HG03139 (cell line): ENCODE measurements around the gene ATP6V1A.
A peak's percentile ranks its signal among the peaks of the same experiment; 100 is the strongest.

ENCODE experiments used
- ATAC-seq: cut with Tn5 transposase; IDR thresholded peaks from one replicate; pipeline ENCODE4 v1.9.1; 2021; ENCODE audit not compliant: unreplicated experiment

ATP6V1A gene

DNA sequence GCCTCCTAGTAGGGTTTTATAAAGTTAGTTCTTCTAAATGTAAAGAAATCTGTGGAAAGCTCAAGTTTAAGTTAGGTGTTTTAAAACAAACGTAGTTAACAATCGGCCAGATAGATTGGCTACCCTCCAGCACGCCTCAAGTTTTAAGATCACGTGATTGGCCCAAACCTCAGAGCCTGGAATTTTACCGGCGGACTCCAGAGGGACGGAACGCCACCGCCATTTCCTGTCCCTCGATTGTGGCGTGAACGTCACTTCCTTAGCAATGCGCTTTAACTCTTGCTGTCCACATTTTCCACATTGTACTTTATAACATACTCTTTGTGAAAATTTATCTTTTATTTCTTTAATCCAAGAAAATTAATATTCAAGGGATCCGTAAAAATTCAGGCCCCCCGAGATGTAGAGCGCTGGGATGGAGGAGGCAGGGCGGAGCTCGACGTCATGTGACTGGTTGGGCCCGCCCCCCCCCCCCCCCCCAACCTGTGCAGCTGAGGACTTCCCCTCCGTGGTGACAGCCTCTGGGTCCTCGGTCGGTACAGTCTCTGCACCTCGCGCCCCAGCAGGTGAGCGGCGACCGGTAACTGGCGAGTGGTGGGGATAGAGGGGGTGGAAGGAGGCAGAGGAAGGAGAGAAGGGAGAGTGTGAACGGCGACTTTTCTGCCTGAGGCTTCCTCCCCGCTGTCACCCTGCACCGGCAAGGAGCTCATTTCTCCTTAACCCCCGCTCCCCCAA lies at the start of gene ATP6V1A:
Gene ATP6V1A, plus strand, starts transcription at position 488 of the 735 bp plus-strand sequence. CDS start 31,719 bp downstream, outside the sequence.
- ATAC-seq: peak; percentile 37

DNA sequence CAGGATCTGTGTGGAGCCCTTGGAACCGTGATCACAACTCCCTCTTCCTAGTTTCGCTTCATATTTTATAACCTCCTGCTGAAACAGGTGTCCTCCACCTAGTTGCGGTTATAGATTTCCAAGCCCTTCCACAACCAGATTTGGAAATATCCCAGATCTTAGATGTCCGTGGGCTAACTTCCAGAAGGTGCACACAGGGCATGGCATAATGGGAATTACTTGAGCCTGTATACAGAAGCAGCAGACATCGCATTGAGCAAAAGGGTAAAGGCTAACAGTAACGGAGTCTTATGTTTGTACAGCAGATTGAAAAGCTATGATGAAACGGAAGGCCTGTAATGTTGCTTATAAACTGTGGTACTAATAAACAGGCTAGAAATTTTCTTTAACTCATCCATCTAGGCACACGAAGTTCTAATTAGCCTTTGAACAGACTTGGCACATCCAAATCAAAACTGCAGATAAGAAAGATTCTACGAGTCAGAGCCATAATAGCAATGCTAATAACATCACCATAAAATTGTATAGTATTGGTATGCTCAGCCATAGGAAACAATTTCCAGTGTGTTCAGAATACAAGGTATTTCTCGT lies 49.2 kb upstream of the ATP6V1A start:
- ATAC-seq: no peak

DNA sequence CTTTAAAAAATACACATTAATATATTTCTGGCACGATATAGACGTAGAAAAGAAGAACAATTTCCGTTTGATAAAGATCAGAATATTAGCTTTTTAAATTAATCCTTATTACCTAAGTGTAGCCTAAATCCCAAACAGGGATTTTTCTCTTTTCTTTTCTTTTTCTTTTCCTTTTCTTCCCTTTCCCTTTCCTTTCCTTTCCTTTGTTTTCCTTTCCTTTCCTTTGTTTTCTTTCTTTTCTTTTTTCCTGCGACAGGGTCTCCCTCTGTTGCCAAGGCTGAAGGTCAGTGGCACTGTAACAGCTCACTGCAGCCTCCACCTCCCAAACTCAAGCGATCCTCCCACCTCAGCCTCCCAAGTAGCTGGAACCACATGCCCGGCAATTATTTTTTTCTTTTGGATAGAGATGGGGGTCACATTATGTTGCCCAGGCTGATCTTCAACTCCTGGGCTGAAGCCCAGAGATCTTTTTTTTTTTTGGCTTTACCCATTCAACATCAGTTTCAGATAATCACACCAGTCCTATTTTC lies 48.6 kb upstream of the ATP6V1A start:
- ATAC-seq: no peak

DNA sequence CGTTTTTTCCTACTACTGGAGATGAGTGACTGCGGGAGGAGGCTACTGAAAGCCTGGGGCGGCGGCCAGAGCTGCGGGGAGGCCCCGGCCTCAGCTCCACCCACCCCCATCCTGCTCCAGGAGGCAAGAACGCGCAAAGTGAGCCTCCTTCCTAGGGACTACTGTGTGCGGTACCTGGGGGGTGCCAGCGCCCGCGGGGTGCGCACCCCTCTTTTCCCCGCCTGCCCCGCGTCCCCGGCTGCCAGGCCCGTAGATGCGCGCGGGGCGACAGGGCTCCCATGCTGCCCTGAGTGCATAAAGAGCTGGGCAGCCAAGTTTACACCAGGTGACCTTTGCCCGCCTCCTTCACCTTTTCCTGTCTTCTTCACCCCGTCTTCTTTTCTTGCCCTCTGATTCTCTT lies 47.9 kb upstream of the ATP6V1A start:
- ATAC-seq: no peak

DNA sequence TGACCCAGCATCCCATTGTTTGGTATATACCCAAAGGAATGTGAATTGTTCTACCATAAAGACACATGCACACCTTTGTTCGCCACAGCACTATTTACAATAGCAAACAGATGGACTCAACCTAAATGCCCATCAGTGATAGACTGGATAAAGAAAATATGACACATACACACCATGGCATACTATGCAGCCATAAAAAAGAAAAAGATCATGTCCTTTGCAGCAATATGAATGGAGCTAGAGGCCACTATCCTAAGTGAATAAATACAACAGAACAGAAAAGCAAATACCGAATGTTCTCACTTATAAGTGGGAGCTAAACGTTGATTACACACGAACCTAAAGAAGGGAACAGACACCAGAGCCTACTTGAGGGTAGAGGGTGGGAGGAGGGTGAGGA lies 39.0 kb upstream of the ATP6V1A start:
- no peak for ATAC-seq

DNA sequence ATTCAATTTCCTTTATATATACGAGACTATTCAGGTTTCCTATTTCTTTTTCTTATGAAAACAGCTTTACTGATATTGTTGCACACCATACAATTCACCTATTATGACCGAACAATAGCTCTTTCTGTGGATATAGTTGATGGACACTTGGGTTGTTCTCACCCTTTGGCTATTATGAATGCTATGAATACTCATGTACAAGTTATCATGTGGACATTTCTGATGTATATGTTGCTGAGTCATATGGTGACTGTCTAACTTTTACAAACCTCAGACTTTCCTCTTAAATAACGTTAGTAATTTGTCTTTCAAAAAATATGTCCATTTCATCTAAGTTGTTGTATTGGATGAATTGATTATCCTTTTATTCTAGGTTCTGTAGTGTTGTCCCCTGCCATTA lies 34.7 kb upstream of the ATP6V1A start:
- no peak for ATAC-seq

DNA sequence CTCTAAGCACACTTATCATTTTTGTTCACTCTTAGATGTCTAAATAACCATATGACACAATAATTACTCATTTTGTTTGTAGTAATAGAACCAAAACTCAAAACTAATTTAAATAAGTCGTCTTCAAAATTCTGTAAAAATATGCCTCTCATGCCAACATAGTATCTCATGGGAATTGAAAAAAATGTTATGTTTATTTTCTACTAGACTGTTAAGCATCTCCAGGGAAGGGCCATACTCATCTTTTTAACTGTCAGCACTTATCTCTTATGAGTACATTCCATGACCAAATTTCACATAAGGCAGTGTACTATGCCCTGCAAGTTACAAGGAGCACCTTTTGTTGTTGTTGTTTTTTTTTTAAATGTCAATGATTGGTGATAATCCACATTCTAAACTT lies 32.1 kb upstream of the ATP6V1A start:
- ATAC-seq: no peak

DNA sequence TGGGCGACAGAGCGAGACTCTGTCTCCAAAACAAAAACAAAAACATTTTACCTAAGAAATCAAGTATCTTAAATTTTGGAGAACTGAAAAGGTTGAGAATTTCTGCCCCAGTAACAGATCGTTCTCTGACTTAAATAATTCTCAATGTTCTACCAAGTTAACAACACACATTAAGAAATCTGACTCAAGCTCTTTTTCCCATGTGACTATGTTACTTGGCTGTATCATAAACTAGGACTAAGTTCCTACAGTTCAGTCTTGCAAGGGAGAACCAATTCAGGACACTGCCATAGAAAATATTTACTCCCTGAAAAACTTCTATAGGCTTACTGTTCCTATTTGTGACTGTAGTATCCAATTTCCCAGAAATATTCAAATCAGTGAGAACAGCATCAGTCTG lies 29.5 kb upstream of the ATP6V1A start:
- no peak for ATAC-seq

DNA sequence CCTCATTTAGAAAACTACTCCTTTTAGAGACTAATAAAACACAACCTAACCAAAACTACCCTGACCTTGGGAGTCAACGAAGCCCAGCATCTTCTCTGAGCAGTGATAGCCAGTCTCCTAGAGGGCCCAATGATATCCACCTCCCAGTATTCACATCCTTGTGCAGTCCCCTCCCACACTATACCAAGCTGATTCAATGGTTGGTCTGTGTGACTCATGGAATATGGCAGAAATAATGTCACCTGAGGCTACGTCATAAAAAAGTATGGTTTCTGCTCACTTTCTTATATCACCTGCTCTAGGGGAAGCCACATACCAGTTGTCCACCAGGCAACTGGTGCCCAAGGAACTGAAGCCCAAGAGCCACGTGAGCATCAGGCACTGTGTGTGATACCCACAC lies 29.0 kb upstream of the ATP6V1A start:
- no peak for ATAC-seq

DNA sequence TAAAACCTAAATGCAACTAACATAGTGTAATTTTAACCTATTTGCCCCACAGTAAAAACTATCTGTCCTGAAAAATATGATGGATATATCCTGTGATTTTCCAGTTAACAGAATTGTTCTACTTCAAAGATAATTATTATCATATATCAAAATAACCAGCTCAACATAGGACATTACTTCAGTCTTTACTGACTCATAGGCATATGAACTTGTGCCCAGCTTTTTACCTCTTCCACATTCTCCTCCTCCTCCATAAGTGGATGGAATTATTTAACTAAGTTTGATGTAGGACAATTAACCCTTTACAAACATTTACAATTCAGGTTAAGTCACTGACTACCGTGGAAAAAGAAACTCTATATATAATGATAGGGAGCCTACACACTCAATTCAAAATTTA lies 27.5 kb upstream of the ATP6V1A start:
- ATAC-seq: no peak

DNA sequence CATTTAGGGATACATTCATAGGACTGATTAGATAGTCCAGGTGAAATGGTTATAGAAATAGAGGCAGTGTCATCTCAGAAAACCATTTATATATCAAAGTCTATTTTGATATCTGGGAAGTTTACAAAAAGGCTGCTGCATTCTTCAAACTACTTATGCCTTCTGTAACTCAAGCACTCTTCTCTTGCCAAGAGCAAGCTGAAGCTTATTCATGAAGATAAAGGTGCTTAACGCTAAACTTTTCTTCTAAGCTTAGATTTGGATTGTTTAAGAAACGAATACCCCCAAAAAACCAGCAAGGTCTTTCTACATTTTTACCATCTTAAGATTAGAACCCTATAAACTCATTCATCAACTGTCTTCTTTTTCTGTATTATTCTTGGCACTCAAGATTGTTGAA lies 27.1 kb upstream of the ATP6V1A start:
- no peak for ATAC-seq

DNA sequence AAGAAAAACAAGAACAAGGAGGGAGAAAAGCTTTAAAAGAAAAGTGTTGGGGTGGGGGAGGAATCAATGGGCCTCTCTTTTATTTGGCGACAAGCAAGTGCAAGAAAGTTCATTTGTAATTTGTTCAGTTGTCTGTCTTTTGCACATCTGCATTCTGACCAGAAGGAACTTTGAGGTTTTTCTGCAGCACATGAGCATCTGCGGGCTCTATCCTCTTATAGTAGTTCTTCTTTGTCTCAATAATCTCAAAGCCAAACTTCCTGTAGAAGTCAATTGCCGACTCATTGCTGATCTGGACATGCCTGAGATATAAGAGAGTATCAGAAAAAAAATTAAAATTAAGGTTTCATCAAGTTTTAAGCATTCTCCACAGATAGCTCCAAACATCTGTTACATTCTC lies 25.2 kb upstream of the ATP6V1A start:
- ATAC-seq: no peak

DNA sequence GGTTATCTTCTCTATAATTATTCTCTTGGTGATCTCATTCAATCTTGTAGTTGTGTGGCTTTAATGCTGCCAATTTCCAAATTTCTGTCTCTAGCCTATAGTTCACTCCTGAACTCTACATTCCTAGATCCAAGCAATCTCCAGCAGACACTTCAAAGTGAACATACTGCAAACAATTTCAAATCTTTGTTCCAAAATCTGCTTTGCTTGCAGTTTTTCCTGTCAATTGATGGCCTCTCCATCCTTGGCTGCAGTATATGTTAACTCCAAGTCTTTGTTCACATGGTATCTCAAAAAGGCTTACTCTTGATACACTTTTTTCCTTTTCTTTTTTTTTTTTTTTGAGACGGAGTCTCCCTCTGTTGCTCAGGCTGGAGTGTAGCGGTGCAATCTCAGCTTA lies 18.2 kb upstream of the ATP6V1A start:
- ATAC-seq: no peak

DNA sequence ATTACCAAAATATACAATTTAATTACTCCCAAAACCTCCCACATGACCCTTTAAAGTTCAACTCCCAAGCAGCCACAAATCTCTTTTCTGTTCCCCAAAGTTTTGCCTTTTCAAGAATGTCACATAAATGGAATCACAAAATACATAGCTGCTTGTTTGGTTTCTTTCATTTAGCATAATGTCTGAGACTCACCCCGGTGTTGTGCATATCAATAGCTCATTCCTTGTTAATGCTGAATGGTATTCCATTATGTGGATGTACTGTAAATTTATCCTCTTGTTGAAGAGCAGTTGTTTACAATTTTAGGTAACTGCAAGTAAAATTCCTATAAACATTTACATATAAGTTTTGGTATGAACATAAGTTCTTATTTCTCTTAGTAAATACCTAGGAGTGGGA lies 16.3 kb upstream of the ATP6V1A start:
- ATAC-seq: no peak

DNA sequence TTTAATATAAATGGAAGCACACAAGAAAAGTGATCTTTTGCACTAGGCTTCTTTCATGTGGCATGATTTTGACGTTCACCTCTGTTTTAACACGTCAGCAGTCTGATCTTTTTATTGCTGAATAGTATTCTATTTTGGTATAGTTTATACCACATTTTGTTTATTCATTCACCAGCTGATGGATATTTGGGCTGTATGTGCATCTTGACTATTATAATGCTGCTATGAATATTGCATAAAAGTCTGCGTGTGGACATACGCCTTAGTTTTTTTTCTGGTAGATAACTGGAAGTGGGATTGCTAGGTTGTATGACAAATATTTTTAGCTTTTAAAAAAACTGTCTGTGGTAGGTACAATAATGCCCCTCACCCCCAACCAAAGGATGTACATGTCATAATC lies 15.1 kb upstream of the ATP6V1A start:
- no peak for ATAC-seq

DNA sequence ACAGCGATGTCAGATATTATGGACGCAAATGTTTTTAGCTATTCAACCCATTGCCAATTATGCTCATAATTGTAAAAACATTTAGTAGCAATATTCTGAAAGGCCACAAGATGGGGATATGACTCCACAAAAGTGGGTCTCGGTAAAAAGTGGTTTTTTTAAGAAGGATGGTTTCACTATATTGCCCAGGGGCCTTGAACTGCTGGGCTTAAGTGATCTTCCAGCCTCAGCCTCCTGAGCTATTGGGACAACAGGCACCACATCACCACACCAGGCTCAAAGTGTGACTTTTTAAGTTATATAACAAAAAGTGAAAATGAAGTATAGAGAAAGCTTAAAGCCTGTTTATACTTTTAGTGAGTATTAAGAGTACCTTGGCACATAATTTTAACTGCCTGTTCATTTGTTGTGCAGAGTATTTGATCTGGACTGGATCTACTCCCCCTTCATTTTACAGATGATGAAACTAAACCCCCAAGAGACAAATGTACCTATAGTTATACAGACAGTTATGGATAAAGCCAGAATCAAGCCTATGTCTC lies 10.2 kb upstream of the ATP6V1A start:
- ATAC-seq: peak; percentile 52

DNA sequence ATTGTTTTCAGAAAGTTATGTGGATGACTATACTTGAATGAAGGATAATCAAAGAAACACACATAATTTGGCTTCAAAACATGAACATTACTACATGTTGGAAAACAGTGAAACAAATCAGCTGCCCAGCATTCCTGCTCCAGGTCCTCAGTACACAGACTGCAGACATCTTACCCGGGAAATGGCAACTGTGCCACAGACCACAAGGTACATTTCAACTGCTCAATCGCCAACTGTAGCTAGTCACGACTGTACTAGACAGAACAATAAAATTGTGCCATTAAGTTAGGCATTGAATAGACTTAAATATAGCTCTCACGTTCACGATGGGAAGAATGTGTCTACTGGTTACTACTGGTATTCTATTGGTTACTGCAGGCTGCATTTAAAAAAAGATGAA lies 5.7 kb upstream of the ATP6V1A start:
- no peak for ATAC-seq

DNA sequence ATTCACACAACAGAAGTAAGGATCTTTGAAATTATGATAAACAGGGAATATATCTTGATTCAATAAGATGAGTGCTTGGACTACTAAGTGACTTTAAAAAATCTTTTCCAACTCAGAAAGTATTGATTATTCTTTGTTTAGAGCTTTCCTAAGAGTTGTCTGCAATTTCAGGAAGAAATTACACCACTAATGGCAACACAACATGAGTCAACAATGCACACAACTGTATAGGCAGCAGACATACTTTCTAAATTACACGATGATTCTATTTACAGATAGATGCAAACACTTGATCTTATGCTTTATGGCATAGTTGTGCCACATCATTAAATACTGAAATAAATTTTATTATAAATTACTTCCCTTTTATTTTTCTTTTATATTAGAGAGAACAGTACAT lies 5.2 kb upstream of the ATP6V1A start:
- no peak for ATAC-seq

DNA sequence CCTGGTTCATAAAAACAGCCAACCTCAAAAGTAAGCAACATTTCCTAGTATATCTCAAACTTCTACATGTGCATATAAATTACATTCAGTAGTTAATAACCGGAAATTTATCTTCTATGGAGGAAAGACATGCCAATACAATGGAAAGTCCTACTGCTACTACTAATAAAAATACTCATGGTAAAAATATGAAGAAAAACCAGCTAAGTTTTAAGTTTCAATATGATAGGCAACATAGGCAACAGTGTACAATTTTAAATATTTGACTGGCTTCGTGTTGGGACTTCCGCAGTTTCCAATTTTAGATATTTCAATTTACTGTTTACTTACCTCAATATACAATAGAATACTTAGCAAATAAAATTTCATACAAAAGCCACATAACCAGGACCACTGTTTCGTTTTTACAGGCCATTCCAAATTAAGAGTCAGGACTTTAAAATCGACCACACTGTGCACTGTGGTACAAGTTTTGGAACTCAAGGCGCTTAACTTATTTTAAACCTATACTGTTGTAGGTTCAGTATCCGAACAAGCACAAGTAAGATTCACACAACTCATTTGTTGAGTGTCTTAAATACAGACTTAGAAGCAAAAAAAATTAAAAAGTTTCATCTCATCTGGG lies 3.7 kb upstream of the ATP6V1A start:
- ATAC-seq: no peak

DNA sequence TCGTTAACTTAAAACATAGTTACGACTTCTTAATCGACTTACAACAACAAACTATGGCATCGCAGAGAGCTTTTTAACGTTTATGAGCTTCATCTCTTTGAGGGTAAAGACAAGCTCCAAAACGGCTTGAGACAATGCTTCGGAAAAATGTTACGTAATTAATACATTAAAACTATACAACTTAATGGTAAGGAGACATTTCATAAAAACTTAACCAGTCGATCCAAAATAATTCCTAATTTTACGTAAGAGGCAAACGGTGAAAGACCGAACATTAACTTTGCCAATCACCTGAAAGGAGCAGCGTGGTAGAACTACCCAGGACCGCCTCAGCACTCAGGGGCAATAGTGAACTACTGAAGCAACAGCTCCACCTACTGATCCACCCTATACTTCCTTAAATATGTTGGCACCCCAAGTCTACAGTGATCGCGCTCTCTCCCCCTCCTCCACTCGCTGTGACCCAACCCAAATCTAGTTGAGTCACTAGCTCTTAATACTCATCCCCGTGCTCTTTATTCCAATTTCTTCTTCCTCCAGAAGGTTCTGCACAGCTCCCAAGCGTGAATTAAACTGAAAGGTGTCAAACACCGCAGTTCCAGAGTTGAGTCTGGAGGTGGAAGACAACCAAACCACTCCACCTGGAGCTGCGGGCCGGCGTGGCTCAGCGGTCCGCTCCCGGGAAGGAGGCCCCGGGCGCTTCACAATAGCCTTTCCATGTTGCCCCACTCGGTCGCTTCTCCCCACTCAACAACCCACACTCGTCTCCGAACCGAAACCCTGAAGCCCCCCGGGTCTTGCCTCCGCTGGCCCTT lies 1.7 kb upstream of the ATP6V1A start:
- peak; percentile 49 for ATAC-seq
